Muscle of arm (tissue), 12 donors: Measurements from ENCODE around the gene POPDC3. TPM values are rescaled to one million over a fixed set of nuclear protein-coding genes. Genes with fewer than 3 reads are reported as not detected.
A peak's percentile ranks its signal among the peaks of the same experiment; 100 is the strongest.
"Not testable (repeated sequence)": the region's sequence is repeated elsewhere in the genome, so short reads cannot be mapped to it uniquely, and the experiment has no call there.

Experiments used
- DNase-seq: peaks from one replicate; pipeline ENCODE4 v3.0.0-alpha.2; 2013
- polyA plus RNA-seq, 12 donors: library from polyadenylated mRNA; unstranded; fragments of 120-200 nt; gene quantifications; one replicate each; pipeline ENCODE4 v1.2.1, GENCODE V29; 2013; ENCODE audit not compliant: insufficient read length in 12 of 12

POPDC3 gene
- polyA plus RNA-seq, 12 donors: 32.6 to 101 (median 82.3) TPM; not detected in 1

- DNase-seq: no peak
These were observed 24.5 kb upstream of the POPDC3 start for GRCh38 chr6:105204331-105204730.

GRCh38 chr6:105202486-105202885 lies 22.7 kb upstream of the POPDC3 start:
- no peak for DNase-seq

- no peak for DNase-seq
These were observed 20.4 kb upstream of the POPDC3 start for GRCh38 chr6:105200133-105200730.

- DNase-seq: no peak
These were observed 19.9 kb upstream of the POPDC3 start for GRCh38 chr6:105199711-105200110.

- DNase-seq: no peak
These were observed 16.3 kb upstream of the POPDC3 start for GRCh38 chr6:105196076-105196475.

- DNase-seq: no peak
These were observed 14.8 kb upstream of the POPDC3 start for GRCh38 chr6:105194591-105194990.

GRCh38 chr6:105194106-105194505 lies 14.3 kb upstream of the POPDC3 start:
- no peak for DNase-seq

- DNase-seq: no peak
These were observed 13.8 kb upstream of the POPDC3 start for GRCh38 chr6:105193647-105194046.

GRCh38 chr6:105192707-105193465 lies 13.1 kb upstream of the POPDC3 start:
- no peak for DNase-seq

GRCh38 chr6:105191351-105191750 lies 11.5 kb upstream of the POPDC3 start:
- no peak for DNase-seq

GRCh38 chr6:105189026-105189820 lies 9.4 kb upstream of the POPDC3 start:
- no peak for DNase-seq

- no peak for DNase-seq
These were observed 8.4 kb upstream of the POPDC3 start for GRCh38 chr6:105188251-105188650.

- no peak for DNase-seq
These were observed 6.8 kb upstream of the POPDC3 start for GRCh38 chr6:105186576-105186975.

GRCh38 chr6:105184921-105185320 lies 5.1 kb upstream of the POPDC3 start:
- DNase-seq: no peak

- no peak for DNase-seq
These were observed 2.2 kb upstream of the POPDC3 start for GRCh38 chr6:105181981-105182515.

- no peak for DNase-seq
These were observed 1.2 kb downstream of the POPDC3 start for GRCh38 chr6:105178636-105179035.

- DNase-seq: no peak
These were observed 1.7 kb downstream of the POPDC3 start for GRCh38 chr6:105178110-105178509.

GRCh38 chr6:105177556-105177955 lies 2.3 kb downstream of the POPDC3 start:
- DNase-seq: no peak

GRCh38 chr6:105174512-105174911 lies 5.3 kb downstream of the POPDC3 start:
- DNase-seq: no peak

GRCh38 chr6:105172515-105172914 lies 7.3 kb downstream of the POPDC3 start:
- DNase-seq: not testable (repeated sequence)

GRCh38 chr6:105170059-105170458 lies 9.8 kb downstream of the POPDC3 start:
- no peak for DNase-seq

GRCh38 chr6:105167914-105168313 lies 11.9 kb downstream of the POPDC3 start:
- no peak for DNase-seq

GRCh38 chr6:105164418-105164817 lies 15.4 kb downstream of the POPDC3 start:
- peak; percentile 59 for DNase-seq
